Posterior cingulate gyrus (tissue), 11 donors: Measurements from ENCODE around the gene OR52E4.

Source experiments
- DNase-seq, 10 donors: peaks; one replicate each; pipeline versions ENCODE4 v3.0.0 to v3.0.0-alpha.2; 2020 to 2021; ENCODE audit warnings: mixed read lengths in 3 of 10
- intact Hi-C: fragments of 100-400 bp; cut with DNase I; formaldehyde crosslinking; loops from one replicate; pipeline ENCODE4 v1.15.1; 2023

OR52E4 gene

GRCh38 chr11:5928811-5929210 is 48.4 kb downstream of the OR52E4 start:
- intact Hi-C loops = no loop called here
- peak in 1 of 10 donors; percentile 46 for DNase-seq

GRCh38 chr11:5929571-5930368 is 49.3 kb downstream of the OR52E4 start:
- peak in 1 of 10 donors; percentile 65 for DNase-seq
- intact Hi-C loops = no loop called here

GRCh38 chr11:5930614-5931013 is 50.2 kb downstream of the OR52E4 start:
- intact Hi-C loops = no loop called here
- DNase-seq = peak in 1 of 10 donors; percentile 79

- intact Hi-C loops = no loop called here
- no peak for DNase-seq
Measured at GRCh38 chr11:5931061-5931460, 50.6 kb downstream of the OR52E4 start.

GRCh38 chr11:5932671-5933070 is 52.2 kb downstream of the OR52E4 start:
- intact Hi-C loops = no loop called here
- DNase-seq = peak in 1 of 10 donors; percentile 44

GRCh38 chr11:5933116-5933515 is 52.7 kb downstream of the OR52E4 start:
- intact Hi-C loops = no loop called here
- DNase-seq = peak in 1 of 10 donors; percentile 62
